K562 (cell line): Measurements from ENCODE around the gene OSGIN1. TPM values are rescaled to one million over a fixed set of nuclear protein-coding genes. Genes with fewer than 3 reads are reported as not detected.
A peak's percentile ranks its signal among the peaks of the same experiment; 100 is the strongest.

Experiments used
- ATAC-seq: fragments of 200-7000 bp; cut with Tn5 transposase; 3 replicates; pipeline ENCODE4 v1.9.1; 2020; ENCODE audit warnings: moderate library complexity
- BruUV-seq: library from RNA; stranded (reverse); fragments of 400-500 nt; replicated peaks from 2 replicates; lab custom pipeline; 2021; lab: Mats Ljungman, UMichigan
- CTCF ChIA-PET: fragments of 300-600 bp; formaldehyde crosslinking; extraction: SDS; loops from one replicate; lab custom pipeline; 2021; ENCODE audit warnings: low intra/inter-chr PET ratio; lab: Yijun Ruan, JAX
- POLR2A ChIA-PET: fragments of 300-600, 350-650 bp; sonication (Branson Sonifier 250); formaldehyde crosslinking; extraction: SDS; loops from one replicate; lab custom pipeline; 2021; ENCODE audit warnings: antibody characterized with exemption, inconsistent platforms; lab: Yijun Ruan, JAX
- DNase-seq, 4 experiments: peaks; one replicate each; pipeline versions ENCODE4 v3.0.0 to v3.0.0-alpha.2; 2011 to 2018; ENCODE audit warnings: low spot score in 3 of 4, mixed read lengths in 3 of 4; ENCODE audit errors: extremely low read depth in 1 of 4
- FAIRE-seq: peaks from 2 replicates; lab custom pipeline; 2011; peaks lifted over from hg19 to GRCh38; lab: Jason Lieb, UNC
- H2AFZ ChIP-seq: 2 replicates; pipeline ENCODE4 v1.6.0; 2011; ENCODE audit warnings: low read depth, low read length, control low read depth, inconsistent platforms
- H3K27ac ChIP-seq: fragments of 200-600 bp; 3 replicates; pipeline ENCODE4 v1.8.0; 2011; ENCODE audit warnings: low read depth, mild to moderate bottlenecking, control low read depth, inconsistent platforms, low read length, moderate library complexity, mixed read lengths; ENCODE audit errors: extremely low read depth
- H3K27me3 ChIP-seq, 2 experiments: fragments of 300-600 bp in 1 of 2; 2 replicates in 1 of 2; 3 replicates in 1 of 2; pipeline versions ENCODE4 v1.6.0 to v1.8.0; 2011; ENCODE audit warnings: inconsistent platforms in 2 of 2, low read length in 2 of 2, mild to moderate bottlenecking in 1 of 2, mixed read lengths in 1 of 2, moderate library complexity in 1 of 2; ENCODE audit not compliant: control insufficient read depth in 2 of 2, insufficient read depth in 2 of 2
- H3K36me3 ChIP-seq: fragments of 300-600 bp; 3 replicates; pipeline ENCODE4 v1.8.0; 2011; ENCODE audit warnings: mild to moderate bottlenecking, low read length, inconsistent platforms; ENCODE audit not compliant: control insufficient read depth, insufficient read depth
- H3K4me1 ChIP-seq, 2 experiments: fragments of 200-600 bp in 1 of 2; replicated peaks in 1 of 2; 2 replicates in 1 of 2; 3 replicates in 1 of 2; pipeline versions ENCODE4 v1.5.1 to v1.8.0; 2011; ENCODE audit warnings: inconsistent platforms in 2 of 2, low read length in 2 of 2, mild to moderate bottlenecking in 1 of 2, mixed read lengths in 1 of 2, moderate library complexity in 1 of 2; ENCODE audit not compliant: control insufficient read depth in 2 of 2, insufficient read depth in 2 of 2
- H3K4me2 ChIP-seq: 2 replicates; pipeline ENCODE4 v1.6.1; 2011; ENCODE audit warnings: low read length, control low read depth, inconsistent platforms, mixed read lengths; ENCODE audit not compliant: insufficient read depth
- H3K4me3 ChIP-seq: fragments of 200-600 bp; sonication (generic), shearing (Covaris generic); 2 replicates; pipeline ENCODE4 v1.5.1; 2016; ENCODE audit warnings: control low read depth, inconsistent platforms
- H3K79me2 ChIP-seq: fragments of 200-600 bp; 3 replicates; pipeline ENCODE4 v1.8.0; 2011; ENCODE audit warnings: low read length, inconsistent platforms; ENCODE audit not compliant: control insufficient read depth, insufficient read depth
- H3K9ac ChIP-seq, 2 experiments: 2 replicates each; pipeline versions ENCODE4 v1.6.0 to v1.6.1; 2011; ENCODE audit warnings: low read depth in 2 of 2, low read length in 2 of 2, control low read depth in 1 of 2, inconsistent platforms in 1 of 2, mild to moderate bottlenecking in 1 of 2, mixed read lengths in 1 of 2; ENCODE audit not compliant: insufficient read depth in 1 of 2
- H3K9me1 ChIP-seq: one replicate; pipeline ENCODE4 v1.6.0; 2011; ENCODE audit warnings: inconsistent platforms, mild to moderate bottlenecking, low read length, moderate library complexity; ENCODE audit not compliant: control insufficient read depth, insufficient read depth
- H3K9me3 ChIP-seq: replicated peaks from 2 replicates; pipeline ENCODE4 v1.5.1; 2011; ENCODE audit warnings: low read depth, low read length, inconsistent platforms; ENCODE audit not compliant: control insufficient read depth, insufficient read depth
- H4K20me1 ChIP-seq: replicated peaks from 2 replicates; pipeline ENCODE4 v1.6.1; 2011; ENCODE audit warnings: low read length, inconsistent platforms, mixed read lengths; ENCODE audit not compliant: control insufficient read depth, insufficient read depth
- ADNP ChIP-seq: fragments of 200-800 bp; sonication (Bioruptor generic); IDR thresholded peaks from 2 replicates; pipeline ENCODE4 v1.6.1; 2016; ENCODE audit warnings: missing genetic modification characterization, missing compliant biosample characterization
- BDP1 ChIP-seq: IDR thresholded peaks from 3 replicates; pipeline ENCODE4 v1.6.1; 2011; ENCODE audit not compliant: insufficient read length, insufficient read depth
- CGGBP1 ChIP-seq: fragments of 250-450 bp; sonication (Bioruptor Pico); IDR thresholded peaks from 2 replicates; pipeline ENCODE4 v1.9.0; 2021; ENCODE audit warnings: mild to moderate bottlenecking
- DIDO1 ChIP-seq: fragments of 450-650 bp; IDR thresholded peaks from 2 replicates; pipeline ENCODE4 v1.6.1; 2016; ENCODE audit warnings: low read depth, missing biosample characterization, missing genetic modification characterization
- ETS1 ChIP-seq: conservative IDR thresholded peaks from 2 replicates; pipeline ENCODE4 v1.6.1; 2011; ENCODE audit warnings: low read depth, mild to moderate bottlenecking, low read length; ENCODE audit not compliant: control insufficient read depth
- FOXK2 ChIP-seq, 2 experiments: fragments of 450-650 bp; IDR thresholded peaks in 1 of 2; conservative IDR thresholded peaks in 1 of 2; 2 replicates each; pipeline ENCODE4 v1.6.1; 2016; ENCODE audit warnings: low read depth in 2 of 2, mild to moderate bottlenecking in 1 of 2
- HDAC1 ChIP-seq, 2 experiments: fragments of 450-650 bp; IDR thresholded peaks; 2 replicates each; pipeline ENCODE4 v1.6.1; 2016 to 2017; ENCODE audit warnings: inconsistent platforms in 1 of 2, mild to moderate bottlenecking in 1 of 2, moderate library complexity in 1 of 2
- HDAC2 ChIP-seq: fragments of 450-650 bp; IDR thresholded peaks from 2 replicates; pipeline ENCODE4 v1.6.1; 2016; ENCODE audit warnings: mild to moderate bottlenecking
- KAT7 ChIP-seq: sonication (generic); formaldehyde crosslinking; IDR thresholded peaks from 2 replicates; pipeline ENCODE4 v1.8.0; 2022; ENCODE audit warnings: missing genetic modification reagents, mild to moderate bottlenecking, borderline replicate concordance
- NCOA4 ChIP-seq: fragments of 450-650 bp; IDR thresholded peaks from 2 replicates; pipeline ENCODE4 v1.6.1; 2018; ENCODE audit warnings: mild to moderate bottlenecking; ENCODE audit not compliant: partially characterized antibody
- NFRKB ChIP-seq: fragments of 450-650 bp; IDR thresholded peaks from 2 replicates; pipeline ENCODE4 v1.6.1; 2016; ENCODE audit warnings: low read depth
- NONO ChIP-seq, 2 experiments: fragments of 200-400 bp in 1 of 2; fragments of 450-650 bp in 1 of 2; formaldehyde crosslinking in 1 of 2; IDR thresholded peaks; 2 replicates each; pipeline ENCODE4 v1.6.1; 2017; ENCODE audit warnings: low read depth in 2 of 2, mild to moderate bottlenecking in 2 of 2, moderate library complexity in 2 of 2, low read length in 1 of 2
- PHF21A ChIP-seq: fragments of 450-650 bp; IDR thresholded peaks from 2 replicates; pipeline ENCODE4 v1.6.1; 2017; ENCODE audit warnings: low read depth, borderline replicate concordance
- PRPF4 ChIP-seq: fragments of 200-400 bp; formaldehyde crosslinking; IDR thresholded peaks from one replicate; pipeline ENCODE4 v1.6.1; 2017; ENCODE audit warnings: low read length, low read depth, mild to moderate bottlenecking; ENCODE audit not compliant: insufficient read depth, poor library complexity, severe bottlenecking
- PTBP1 ChIP-seq: fragments of 200-400 bp; formaldehyde crosslinking; IDR thresholded peaks from 2 replicates; pipeline ENCODE4 v1.6.1; 2017; ENCODE audit warnings: low read depth, low read length
- RBM25 ChIP-seq: fragments of 200-400 bp; formaldehyde crosslinking; IDR thresholded peaks from 2 replicates; pipeline ENCODE4 v1.6.1; 2018; ENCODE audit warnings: low read length, low read depth, moderate library complexity; ENCODE audit not compliant: severe bottlenecking
- SMARCA5 ChIP-seq: fragments of 450-650 bp; IDR thresholded peaks from 2 replicates; pipeline ENCODE4 v1.6.1; 2016
- STAT5A ChIP-seq: IDR thresholded peaks from 2 replicates; pipeline ENCODE4 v1.6.1; 2012; ENCODE audit warnings: low read length, inconsistent platforms, borderline replicate concordance
- TSC22D4 ChIP-seq: fragments of 450-650 bp; IDR thresholded peaks from 2 replicates; pipeline ENCODE4 v1.6.1; 2016; ENCODE audit warnings: missing genetic modification characterization, missing biosample characterization, control low read depth
- ZEB2 ChIP-seq: fragments of 450-650 bp; IDR thresholded peaks from 2 replicates; pipeline ENCODE4 v1.6.1; 2016
- ZNF324 ChIP-seq: fragments of 250-450 bp; sonication (Bioruptor Pico); IDR thresholded peaks from 2 replicates; pipeline ENCODE4 v1.4.0; 2020; ENCODE audit warnings: mild to moderate bottlenecking
- ZNF655 ChIP-seq: fragments of 250-450 bp; sonication (Bioruptor Pico); IDR thresholded peaks from 2 replicates; pipeline ENCODE4 v1.5.0; 2021
- ZNF780A ChIP-seq: fragments of 250-450 bp; sonication (Bioruptor Pico); IDR thresholded peaks from 2 replicates; pipeline ENCODE4 v1.5.0; 2021; ENCODE audit warnings: mild to moderate bottlenecking
- WGBS: fragments of 100-300 bp; shearing (Covaris generic); methylation state at CpG from one replicate; pipeline ENCODE4 v1.1.6; 2016; ENCODE audit warnings: low coverage, mixed read lengths; ENCODE audit not compliant: insufficient coverage; ENCODE audit errors: missing lambda C conversion rate; 5-methylcytosine and 5-hydroxymethylcytosine counted together
- in situ Hi-C: fragments of 300-500 bp; cut with MboI; formaldehyde crosslinking; loops from 4 replicates; pipeline ENCODE4 v1.15.0; 2018; ENCODE audit warnings: inconsistent platforms, mixed read lengths
- intact Hi-C: fragments of 100-400 bp; cut with micrococcal nuclease; formaldehyde crosslinking; loops from 2 replicates; pipeline ENCODE4 v1.14.2; 2022
- polyA plus RNA-seq, 8 experiments: library from polyadenylated mRNA; depleted of rRNA in 4 of 8; stranded (reverse) in 5 of 8; unstranded in 3 of 8; fragments of >200 nt; fragmentation: Nextera tagmentation in 2 of 8; fragmentation: Illumina TruSeq in 1 of 8; extraction: Ambion mirVana in 2 of 8; extraction: Trizol in 1 of 8; gene quantifications; 2 replicates each; pipeline versions ENCODE4 v1.2.1 to v1.2.3, GENCODE V29; 2011 to 2014; ENCODE audit warnings: inconsistent platforms in 1 of 8, missing spikeins in 1 of 8
- total RNA-seq, 7 experiments: library from RNA; depleted of rRNA in 6 of 7; stranded (reverse); fragments of >200 nt in 6 of 7; fragmentation: Illumina TruSeq in 2 of 7; extraction: Trizol in 2 of 7; gene quantifications; 2 replicates each; pipeline versions ENCODE4 v1.2.1 to v1.2.3, GENCODE V29; 2011 to 2021; ENCODE audit warnings: low replicate concordance in 1 of 7

Gene OSGIN1
- total and polyA plus RNA-seq, 9 of the 15 experiments (the other 6 are each of a cell fraction or from before 2014, with no cell fraction given) = 0.03 to 3.6 (median 1.6) TPM

GRCh38 chr16:83981799-83982198, 28.8 kb downstream of the OSGIN1 start:
- Histone ChIP-seq H3K27me3 (peaks cover 29 to 60% of the 10 kb centered on the region in 2 experiments), H3K4me1 (no peaks in the 10 kb centered on the region; a peak in 1 of 5 replicates), H3K9ac (no peak overlapping the region), H3K27ac (no peak overlapping the region), H2AFZ (no peak overlapping the region), H3K4me3 (no peak overlapping the region), H3K9me1 (no peaks in the 10 kb centered on the region), H3K9me3 (peaks cover 4% of the 10 kb centered on the region; the same call in 1 of the 2 replicates), H3K79me2 (no peaks in the 10 kb centered on the region), H3K36me3 (no peaks in the 10 kb centered on the region), H3K4me2 (no peak overlapping the region), H4K20me1 (no peaks in the 10 kb centered on the region)
- in situ Hi-C loops = no loop called here
- WGBS = 9% methylated on average over 8 of the region's 8 CpGs
- no peak for DNase-seq
- ATAC-seq = no peak
- no peak for FAIRE-seq
- CTCF ChIA-PET = no interaction called here
- intact Hi-C loops = no loop called here
- POLR2A ChIA-PET = no interaction called here
- no TSS peak for BruUV-seq
- TF ChIP-seq HDAC1 (IDR thresholded peaks at IDR 0.05) (no peak), TSC22D4 (tag) (no peak), NFRKB (no peak), ZNF780A (CRISPR knock-in tag) (no peak), CGGBP1 (CRISPR knock-in tag) (no peak), STAT5A (no peak), DIDO1 (tag) (no peak), ETS1 (no peak), KAT7 (CRISPR knock-in tag) (no peak), NCOA4 (no peak), FOXK2 (conservative IDR thresholded peaks at IDR 0.05 in 1 of 2, IDR thresholded peaks at IDR 0.05 in 1 of 2; ENCODE audit: low read depth in 2 of 2) (no peak), ZNF324 (CRISPR knock-in tag) (no peak), ADNP (peak; percentile 84), PHF21A (no peak), HDAC2 (0 out of 2 replicates have a peak, but pooled peaks have one; percentile 47), NONO (IDR thresholded peaks at IDR 0.05; ENCODE audit: low read depth in 2 of 2, low read length in 1 of 2) (no peak), ZNF655 (CRISPR knock-in tag) (no peak), SMARCA5 (0 out of 2 replicates have a peak, but pooled peaks have one; percentile 45), PTBP1 (0 out of 2 replicates have a peak, but pooled peaks have one; percentile 72), BDP1 (no peak), RBM25 (peak; percentile 82), ZEB2 (no peak), PRPF4 (no peak)
